ENCODE results near the gene TPRA1. TPM values are rescaled to one million over a fixed set of nuclear protein-coding genes. Genes with fewer than 3 reads are reported as not detected.
"Not testable (repeated sequence)": the region's sequence is repeated elsewhere in the genome, so short reads cannot be mapped to it uniquely, and the experiment has no call there.

TPRA1 gene
- total RNA-seq, 1 donor from 2014 or later: 21.3 TPM

DNA sequence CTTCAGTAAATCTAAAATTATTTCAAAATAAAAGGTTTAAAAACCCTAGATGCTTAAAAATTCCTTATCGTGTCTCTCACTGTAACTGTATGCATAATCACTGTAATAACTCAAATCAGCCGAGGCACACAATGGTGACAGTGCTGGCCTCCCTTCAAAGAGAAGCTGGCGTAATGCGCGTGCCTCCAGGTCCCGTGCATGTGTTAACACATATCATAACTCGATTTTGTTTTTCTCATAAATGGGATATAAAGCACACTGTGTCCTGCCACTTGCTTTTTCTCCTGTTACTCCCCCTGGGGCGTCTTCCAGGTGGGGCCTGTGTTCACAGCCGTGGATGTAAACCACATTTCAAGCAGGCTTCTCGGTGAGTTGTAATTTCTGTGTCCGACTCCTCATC lies 56.0 kb downstream of the TPRA1 start:
- intact Hi-C loops (cut with DNase I): no loop called here
- DNase-seq (ENCODE audit: missing footprints) (no peak), ATAC-seq (no peak)

DNA sequence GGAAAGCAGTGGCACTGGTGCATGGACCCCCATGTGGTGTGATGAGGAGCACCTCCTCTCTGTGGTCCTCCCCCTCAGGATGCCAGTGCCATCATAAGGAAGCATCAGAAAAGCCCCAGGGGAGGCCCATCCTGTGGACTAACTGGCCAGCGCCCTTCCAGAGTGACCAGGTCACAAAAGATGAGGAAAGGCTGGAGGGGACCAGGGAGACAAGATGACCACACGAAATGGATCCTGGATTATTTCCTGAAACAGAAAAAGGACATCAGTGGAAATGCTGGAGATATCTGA lies 56.4 kb downstream of the TPRA1 start:
- intact Hi-C loops (cut with DNase I): no loop called here
- no peak for DNase-seq (ENCODE audit: missing footprints)
- ATAC-seq: no peak

DNA sequence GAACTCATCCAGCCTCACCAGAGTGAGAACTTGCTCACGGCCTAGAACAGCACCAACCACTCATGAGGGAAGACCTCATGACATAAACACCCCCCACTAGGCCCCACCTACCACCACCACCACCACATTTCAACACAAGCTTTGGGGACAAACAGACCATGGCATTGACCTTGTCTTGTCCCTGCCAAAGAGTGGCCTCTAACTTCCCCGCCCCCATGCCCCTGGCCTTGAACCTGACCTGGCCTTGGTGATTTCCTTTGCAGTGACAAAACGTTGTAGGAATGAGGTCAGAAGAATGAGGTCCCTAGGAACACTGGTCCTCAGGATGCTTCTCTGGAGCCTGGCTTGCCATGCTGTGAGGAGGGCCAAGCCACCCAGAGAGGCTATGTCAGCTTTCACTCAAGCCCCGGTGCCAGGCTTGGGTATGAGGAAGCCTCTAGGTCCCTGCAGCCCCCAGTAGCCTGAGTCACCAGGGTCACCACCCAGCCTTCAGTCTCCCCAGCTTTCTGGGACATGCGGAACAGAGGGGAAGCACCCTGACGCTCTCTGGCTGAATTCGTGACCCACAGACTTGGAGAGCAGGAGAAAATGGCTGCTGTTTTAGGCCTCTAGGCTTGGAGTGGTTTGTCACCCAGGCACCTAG lies 57.9 kb downstream of the TPRA1 start:
- ATAC-seq: no peak
- DNase-seq (ENCODE audit: missing footprints): no peak
- intact Hi-C loops (cut with DNase I): no loop called here

DNA sequence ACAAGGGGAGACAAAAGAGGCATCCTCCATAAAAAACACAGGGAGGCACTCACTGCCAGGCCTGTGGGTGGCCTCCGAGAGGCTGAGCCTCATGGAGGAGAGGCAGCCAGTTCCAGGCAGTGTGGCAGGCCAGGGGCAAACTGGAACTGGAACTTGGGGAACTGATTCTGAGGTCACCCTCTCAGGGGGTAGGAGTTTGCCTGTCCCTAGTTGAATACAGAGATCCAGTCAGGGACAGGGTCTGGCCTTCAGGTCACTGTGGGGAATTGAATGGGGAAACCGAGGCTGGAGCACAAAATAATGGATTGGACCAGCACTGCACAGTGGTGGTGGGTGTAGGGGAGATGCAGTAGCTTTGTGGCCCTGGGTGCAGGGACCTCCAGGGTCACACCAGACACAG lies 58.7 kb downstream of the TPRA1 start:
- ATAC-seq (no peak), DNase-seq (ENCODE audit: missing footprints) (no peak)
- intact Hi-C loops (cut with DNase I): no loop called here

DNA sequence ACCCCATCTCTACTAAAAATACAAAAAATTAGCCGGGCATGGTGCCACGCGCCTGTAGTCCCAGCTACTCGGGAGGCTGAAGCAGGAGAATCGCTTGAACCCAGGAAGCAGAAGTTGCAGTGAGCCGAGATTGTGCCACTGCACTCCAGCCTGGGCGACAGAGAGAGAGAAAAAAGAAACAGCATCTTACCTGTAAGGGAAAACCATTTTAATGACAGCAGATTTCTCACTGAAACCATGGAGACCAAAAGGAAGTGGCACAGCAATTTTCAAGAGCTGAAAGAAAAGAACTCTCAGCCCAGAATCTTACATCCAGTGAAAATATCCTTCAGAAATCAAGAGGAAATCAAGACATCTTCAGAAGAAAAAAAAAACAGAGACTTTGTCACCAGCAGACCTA lies 59.7 kb downstream of the TPRA1 start:
- intact Hi-C loops (cut with DNase I); ATAC-seq; DNase-seq (ENCODE audit: missing footprints): not testable (repeated sequence)

DNA sequence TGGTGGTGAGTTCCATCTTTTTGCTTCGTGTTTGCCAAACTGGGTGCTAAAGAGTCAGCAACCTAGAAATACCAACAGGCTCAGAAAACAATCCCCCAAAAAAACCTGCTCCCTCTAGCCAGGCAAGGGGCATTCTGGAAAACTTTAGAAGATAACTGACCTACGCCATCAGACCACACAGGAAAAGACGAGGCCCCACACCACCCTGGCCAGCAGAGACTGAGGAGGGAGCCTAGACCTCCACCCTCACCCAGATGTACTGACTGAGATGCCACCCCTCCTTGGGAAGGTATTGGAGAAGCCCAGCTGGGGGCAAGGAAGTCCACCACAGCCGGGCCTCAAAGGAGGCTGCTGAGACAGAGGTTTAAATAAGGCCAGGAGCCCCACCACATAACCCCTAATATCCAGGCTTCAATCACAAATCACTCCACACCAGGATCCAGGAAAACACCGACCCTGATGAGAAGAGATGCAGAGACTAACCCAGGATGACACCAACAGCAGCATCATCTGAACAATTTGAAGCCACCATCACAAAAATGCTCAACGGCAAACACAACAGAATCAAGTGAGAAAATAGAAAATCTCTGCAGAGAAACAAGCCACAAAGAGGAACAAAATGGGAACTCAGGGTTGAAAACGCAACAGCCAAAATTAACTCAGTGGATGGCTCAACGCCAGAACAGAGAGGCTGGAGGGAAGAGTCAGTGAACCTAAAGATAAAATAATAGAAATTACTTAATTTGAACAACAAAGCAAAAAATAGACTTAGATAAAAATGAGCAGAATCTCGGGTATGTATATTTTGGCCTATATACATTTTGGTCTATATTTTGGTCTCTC lies 61.0 kb downstream of the TPRA1 start:
- intact Hi-C loops (cut with DNase I): no loop called here
- ATAC-seq (no peak), DNase-seq (ENCODE audit: missing footprints) (no peak)

DNA sequence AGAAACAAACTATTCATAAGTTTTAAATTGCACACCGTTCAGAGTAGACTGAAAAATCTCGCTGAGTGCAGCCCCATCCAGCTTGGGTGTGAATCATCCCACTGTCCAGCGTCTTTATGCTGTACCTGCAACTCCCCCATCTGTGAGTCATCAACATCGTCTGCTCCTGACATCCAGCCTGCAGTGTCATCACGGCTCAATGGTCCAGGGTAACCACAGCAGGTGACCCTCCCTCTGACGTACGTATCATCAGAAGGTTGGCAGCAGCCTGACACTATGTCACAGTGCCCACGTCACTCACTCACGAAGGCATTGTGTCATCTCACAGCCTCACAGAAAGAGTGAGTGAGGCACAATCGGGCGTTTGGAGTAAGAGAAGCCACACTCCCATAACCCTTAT lies 65.2 kb downstream of the TPRA1 start:
- DNase-seq (ENCODE audit: missing footprints) (no peak), ATAC-seq (no peak)
- intact Hi-C loops (cut with DNase I): no loop called here

DNA sequence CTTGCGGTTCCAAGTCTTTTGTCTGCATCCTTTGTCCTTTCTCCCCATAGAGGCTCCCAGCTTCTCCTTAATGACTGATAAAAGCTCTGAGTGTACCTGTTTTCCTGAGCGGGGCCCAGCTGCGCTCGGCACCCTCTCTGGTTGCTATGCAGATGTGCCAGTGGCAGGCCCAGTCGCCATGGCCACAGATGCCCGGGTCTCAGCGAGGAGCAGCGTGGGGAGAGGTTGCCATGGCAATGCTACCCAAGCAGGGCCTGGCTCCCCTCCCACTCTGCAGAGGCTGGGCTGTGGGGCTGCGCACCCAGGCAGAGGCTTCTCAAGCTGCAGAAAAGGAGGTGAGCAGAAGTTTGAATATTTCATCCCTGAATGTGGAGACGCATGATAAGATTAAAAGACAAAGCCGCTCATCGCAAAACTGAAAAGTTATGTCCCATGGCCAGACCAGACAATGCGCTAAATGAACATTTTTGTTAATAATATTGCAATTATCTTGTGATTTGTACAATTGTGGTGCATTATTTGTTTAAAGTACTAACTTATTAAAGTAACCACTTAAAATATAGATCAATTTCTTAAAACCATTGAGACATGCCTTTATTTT lies 66.1 kb downstream of the TPRA1 start:
- DNase-seq (ENCODE audit: missing footprints) (no peak), ATAC-seq (no peak)
- intact Hi-C loops (cut with DNase I): no loop called here

Small RNAs within 50 kb of the gene (microRNA-seq; reads per million reads assigned to microRNA genes)
- gene MIR6825 (not detected), gene MIR7976 (not detected)

Other genes with a start within 250 kb of the TPRA1 start
- 6.9 TPM for gene MCM2, start 7.7 kb upstream of the TPRA1 start, total RNA-seq
- 1.4 TPM for gene PODXL2, start 38.5 kb upstream of the TPRA1 start, total RNA-seq
- 31.7 TPM for gene ABTB1, start 82.2 kb upstream of the TPRA1 start, total RNA-seq
- 74.1 TPM for gene MGLL, start 231.8 kb upstream of the TPRA1 start, total RNA-seq